DOHH2 (cell line): ENCODE results near the gene MMP21.

Experiments
- H3F3A ChIP-seq: fragments of 200-600 bp; sonication (generic), shearing (Covaris generic); 2 replicates; pipeline ENCODE4 v1.6.0; 2016; ENCODE audit warnings: antibody characterized with exemption, mild to moderate bottlenecking; ENCODE audit not compliant: control insufficient read depth, insufficient read depth
- H3K27ac ChIP-seq: fragments of 200-600 bp; sonication (generic); 2 replicates; pipeline ENCODE4 v1.5.1; 2014; ENCODE audit warnings: low read depth, mild to moderate bottlenecking, low read length, moderate library complexity
- H3K27me3 ChIP-seq: fragments of 200-600 bp; sonication (generic); 2 replicates; pipeline ENCODE4 v1.6.1; 2014; ENCODE audit warnings: mild to moderate bottlenecking, low read length, mixed read lengths; ENCODE audit not compliant: control insufficient read depth
- H3K36me3 ChIP-seq: fragments of 200-600 bp; sonication (generic); 2 replicates; pipeline ENCODE4 v1.6.1; 2014; ENCODE audit warnings: mild to moderate bottlenecking, low read length, moderate library complexity, mixed read lengths; ENCODE audit not compliant: control insufficient read depth
- H3K4me1 ChIP-seq: fragments of 200-600 bp; sonication (generic); 2 replicates; pipeline ENCODE4 v1.6.1; 2014; ENCODE audit warnings: mild to moderate bottlenecking, low read length, mixed read lengths; ENCODE audit not compliant: control insufficient read depth
- H3K4me2 ChIP-seq: fragments of 200-600 bp; sonication (generic); 2 replicates; pipeline ENCODE4 v1.6.0; 2014; ENCODE audit warnings: mild to moderate bottlenecking, low read length, moderate library complexity
- H3K4me3 ChIP-seq: fragments of 200-600 bp; sonication (generic); 2 replicates; pipeline ENCODE4 v1.5.1; 2014; ENCODE audit warnings: mild to moderate bottlenecking, low read length, mixed read lengths
- H3K79me2 ChIP-seq: fragments of 200-600 bp; sonication (generic); 2 replicates; pipeline ENCODE4 v1.6.1; 2014; ENCODE audit warnings: mild to moderate bottlenecking, low read length, mixed read lengths; ENCODE audit not compliant: control insufficient read depth
- H3K9me2 ChIP-seq: fragments of 200-600 bp; sonication (generic); replicated peaks from 2 replicates; pipeline ENCODE4 v1.6.1; 2014; ENCODE audit warnings: mild to moderate bottlenecking, low read length, mixed read lengths; ENCODE audit not compliant: control insufficient read depth
- H3K9me3 ChIP-seq: fragments of 200-600 bp; sonication (generic); 2 replicates; pipeline ENCODE4 v1.6.1; 2014; ENCODE audit warnings: antibody characterized with exemption, low read length, mixed read lengths; ENCODE audit not compliant: control insufficient read depth, insufficient read depth
- H4K20me1 ChIP-seq: fragments of 200-600 bp; sonication (generic); 2 replicates; pipeline ENCODE4 v1.6.0; 2014; ENCODE audit warnings: low read depth, mild to moderate bottlenecking, antibody characterized with exemption, low read length, moderate library complexity; ENCODE audit not compliant: control insufficient read depth, insufficient read depth
- EZH2phosphoT487 ChIP-seq: fragments of 200-600 bp; sonication (generic); IDR thresholded peaks from 2 replicates; pipeline ENCODE4 v1.6.1; 2017; ENCODE audit warnings: borderline replicate concordance, mild to moderate bottlenecking, antibody characterized with exemption, low read length, moderate library complexity, mixed read lengths
- TF ChIP-seq, protein P1 (sequence below): fragments of 200-600 bp; sonication (generic); IDR thresholded peaks from one replicate; pipeline ENCODE4 v1.5.1; 2014; ENCODE audit warnings: antibody characterized with exemption, mild to moderate bottlenecking, low read depth, low read length; ENCODE audit not compliant: poor library complexity, severe bottlenecking

Gene MMP21

DNA sequence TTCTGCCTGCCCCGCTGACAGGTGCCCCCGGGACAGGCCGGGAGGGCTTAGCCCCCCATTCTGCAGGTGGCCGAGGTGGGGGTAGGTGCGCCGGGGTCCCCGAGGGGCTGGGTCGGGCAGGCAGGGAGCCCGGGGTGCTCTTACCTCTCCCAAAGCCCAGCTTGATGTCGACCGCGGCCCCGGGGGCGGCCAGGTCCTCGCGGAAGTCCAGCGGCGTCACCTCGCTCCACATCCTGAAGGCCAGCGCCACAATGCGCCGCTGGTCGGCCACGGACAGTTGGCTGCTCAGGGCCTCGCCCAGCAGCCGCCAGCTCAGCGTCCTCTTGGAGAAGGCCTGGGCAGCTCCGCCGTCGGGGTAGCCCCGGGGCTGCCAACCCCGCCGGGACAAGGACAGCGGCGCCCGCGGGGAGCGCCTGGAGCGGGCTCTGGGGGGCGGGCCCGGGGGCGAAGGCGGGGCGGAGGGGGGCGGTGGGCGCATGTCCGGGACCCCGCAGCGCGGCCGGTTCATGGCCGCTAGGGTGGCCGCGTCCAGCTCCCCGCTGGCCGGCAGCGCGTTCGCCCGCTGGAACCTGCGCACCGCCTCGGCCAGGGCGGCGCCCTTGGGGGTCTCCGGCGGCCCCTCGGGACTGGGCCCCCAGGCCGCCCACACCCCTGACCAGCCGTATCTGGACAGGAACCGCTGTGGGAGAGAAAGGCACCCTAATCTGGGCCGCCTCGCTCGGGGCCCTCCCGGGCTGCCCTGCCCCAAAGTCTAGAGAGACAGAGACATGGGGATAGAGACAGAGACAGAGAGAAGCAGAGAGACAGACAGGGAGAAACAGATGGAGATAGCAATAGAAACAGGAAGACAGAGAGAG lies 1.7 kb downstream of the MMP21 start:
- H3K27me3 ChIP-seq = no peaks in the 10 kb centered on the region
- no peak overlapping the region for H3K4me2 ChIP-seq
- no peaks in the 10 kb centered on the region for H3K36me3 ChIP-seq
- no peaks in the 10 kb centered on the region for H3K9me2 ChIP-seq
- H3K4me1 ChIP-seq = no peaks in the 10 kb centered on the region
- H3K4me3 ChIP-seq = no peak overlapping the region
- no peaks in the 10 kb centered on the region for H4K20me1 ChIP-seq
- no peak for TF ChIP-seq EZH2phosphoT487
- TF ChIP-seq, protein P1, sequence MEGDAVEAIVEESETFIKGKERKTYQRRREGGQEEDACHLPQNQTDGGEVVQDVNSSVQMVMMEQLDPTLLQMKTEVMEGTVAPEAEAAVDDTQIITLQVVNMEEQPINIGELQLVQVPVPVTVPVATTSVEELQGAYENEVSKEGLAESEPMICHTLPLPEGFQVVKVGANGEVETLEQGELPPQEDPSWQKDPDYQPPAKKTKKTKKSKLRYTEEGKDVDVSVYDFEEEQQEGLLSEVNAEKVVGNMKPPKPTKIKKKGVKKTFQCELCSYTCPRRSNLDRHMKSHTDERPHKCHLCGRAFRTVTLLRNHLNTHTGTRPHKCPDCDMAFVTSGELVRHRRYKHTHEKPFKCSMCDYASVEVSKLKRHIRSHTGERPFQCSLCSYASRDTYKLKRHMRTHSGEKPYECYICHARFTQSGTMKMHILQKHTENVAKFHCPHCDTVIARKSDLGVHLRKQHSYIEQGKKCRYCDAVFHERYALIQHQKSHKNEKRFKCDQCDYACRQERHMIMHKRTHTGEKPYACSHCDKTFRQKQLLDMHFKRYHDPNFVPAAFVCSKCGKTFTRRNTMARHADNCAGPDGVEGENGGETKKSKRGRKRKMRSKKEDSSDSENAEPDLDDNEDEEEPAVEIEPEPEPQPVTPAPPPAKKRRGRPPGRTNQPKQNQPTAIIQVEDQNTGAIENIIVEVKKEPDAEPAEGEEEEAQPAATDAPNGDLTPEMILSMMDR = no peak
- H3K9me3 ChIP-seq = no peaks in the 10 kb centered on the region
- no peaks in the 10 kb centered on the region for H3F3A ChIP-seq
- no peaks in the 10 kb centered on the region for H3K79me2 ChIP-seq
- H3K27ac ChIP-seq = no peak overlapping the region

DNA sequence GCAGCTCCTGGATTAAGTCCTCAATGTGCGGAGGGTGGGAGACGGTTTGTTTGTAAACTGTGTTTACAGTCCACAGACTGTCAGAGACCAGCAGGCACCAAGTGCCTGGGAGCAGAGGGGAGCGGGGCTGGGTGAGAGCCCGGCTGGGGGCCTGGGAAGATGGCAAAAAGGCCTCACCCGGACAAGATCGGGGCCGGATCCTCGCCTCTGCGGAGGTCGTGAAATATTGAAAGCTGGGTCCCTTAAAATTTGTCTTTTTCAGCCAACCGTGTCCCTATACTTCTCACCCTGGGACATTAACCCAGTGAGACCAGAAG lies 2.8 kb downstream of the MMP21 start:
- no peak overlapping the region for H3K4me2 ChIP-seq
- TF ChIP-seq, protein P1 = no peak
- no peak for TF ChIP-seq EZH2phosphoT487
- no peak overlapping the region for H3K27ac ChIP-seq
- no peaks in the 10 kb centered on the region for H4K20me1 ChIP-seq
- peaks cover 3% of the 10 kb centered on the region; the same call in 1 of the 2 replicates for H3K36me3 ChIP-seq
- H3K4me1 ChIP-seq = no peaks in the 10 kb centered on the region
- no peaks in the 10 kb centered on the region for H3K27me3 ChIP-seq
- no peaks in the 10 kb centered on the region for H3K79me2 ChIP-seq
- no peak overlapping the region for H3K4me3 ChIP-seq
- no peaks in the 10 kb centered on the region for H3K9me3 ChIP-seq
- 0 out of 2 replicates have a peak, but pooled peaks cover 2% of the 10 kb centered on the region for H3F3A ChIP-seq
- no peaks in the 10 kb centered on the region for H3K9me2 ChIP-seq

DNA sequence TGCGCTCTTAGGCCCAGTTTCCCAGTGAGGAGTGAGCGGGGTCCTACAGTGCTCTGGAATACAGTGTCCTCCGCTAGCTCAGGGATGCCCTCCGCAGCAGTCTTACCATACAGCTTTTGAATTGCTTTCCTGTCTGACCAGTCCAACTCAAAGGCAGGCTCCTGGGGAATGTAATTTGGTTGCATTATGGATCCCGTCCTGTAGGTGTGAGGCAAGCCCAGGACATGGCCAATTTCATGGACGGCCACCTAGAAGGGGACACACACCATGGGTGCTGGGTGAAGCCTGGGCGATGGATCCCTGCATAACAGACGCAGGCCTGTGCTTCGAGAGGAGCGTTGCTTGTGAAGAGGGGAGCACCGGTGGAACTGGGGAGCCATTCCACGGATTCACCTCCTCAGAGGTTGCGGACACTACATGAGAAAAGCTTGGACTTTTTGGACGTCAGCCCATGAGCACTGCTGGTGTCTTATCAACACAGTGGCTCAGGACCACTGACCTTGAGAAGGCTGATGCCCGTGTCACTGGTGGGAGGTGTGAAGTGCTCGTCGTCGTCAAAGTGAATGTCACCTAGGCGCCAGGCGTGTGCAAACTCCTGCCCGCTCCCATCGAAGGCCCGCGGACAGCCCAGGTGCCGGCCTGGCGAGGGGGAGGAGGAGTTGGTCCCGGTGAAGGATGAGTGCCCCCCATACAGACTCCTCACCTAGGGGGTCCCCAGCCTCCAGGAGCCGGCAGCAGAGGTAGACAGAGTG lies 3.3 kb downstream of the MMP21 start:
- no peak overlapping the region for H3K4me3 ChIP-seq
- H3K27me3 ChIP-seq = no peaks in the 10 kb centered on the region
- no peak overlapping the region for H3K27ac ChIP-seq
- H3F3A ChIP-seq = 0 out of 2 replicates have a peak, but pooled peaks cover 2% of the 10 kb centered on the region
- no peaks in the 10 kb centered on the region for H4K20me1 ChIP-seq
- no peaks in the 10 kb centered on the region for H3K9me2 ChIP-seq
- no peaks in the 10 kb centered on the region for H3K79me2 ChIP-seq
- H3K4me2 ChIP-seq = no peak overlapping the region
- no peak for TF ChIP-seq EZH2phosphoT487
- TF ChIP-seq, protein P1 = no peak
- H3K4me1 ChIP-seq = no peaks in the 10 kb centered on the region
- H3K9me3 ChIP-seq = no peaks in the 10 kb centered on the region
- peaks cover 3% of the 10 kb centered on the region; the same call in 1 of the 2 replicates for H3K36me3 ChIP-seq
